Upper lobe of left lung (tissue), 6 donors: ENCODE measurements around the gene TRIM58. TPM values are rescaled to one million over a fixed set of nuclear protein-coding genes. Genes with fewer than 3 reads are reported as not detected.
A peak's percentile ranks its signal among the peaks of the same experiment; 100 is the strongest.

Experiments used
- ATAC-seq, 2 donors: fragments of 200-7000 bp; cut with Tn5 transposase; one replicate each; pipeline ENCODE4 v1.9.1; 2022; ENCODE audit warnings: mild to moderate bottlenecking in 2 of 2, moderate library complexity in 2 of 2; ENCODE audit not compliant: low FRiP score in 2 of 2
- DNase-seq, 2 donors: peaks; one replicate each; pipeline ENCODE4 v3.0.0-alpha.2; 2019 to 2020
- H3K27ac ChIP-seq, 4 donors: fragments of 200-600 bp; sonication (generic); one replicate each; pipeline ENCODE4 v1.5.1; 2016 to 2019
- H3K27me3 ChIP-seq, 4 donors: fragments of 200-600 bp; sonication (generic); one replicate each; pipeline ENCODE4 v1.5.1; 2017 to 2019
- H3K36me3 ChIP-seq, 4 donors: fragments of 200-600 bp; sonication (generic); one replicate each; pipeline ENCODE4 v1.5.1; 2016 to 2019
- H3K4me1 ChIP-seq, 4 donors: fragments of 200-600 bp; sonication (generic); one replicate each; pipeline ENCODE4 v1.5.1; 2018 to 2019
- H3K4me3 ChIP-seq, 4 donors: fragments of 200-600 bp; sonication (generic); one replicate each; pipeline ENCODE4 v1.5.1; 2017 to 2019; ENCODE audit warnings: mild to moderate bottlenecking in 2 of 4, moderate library complexity in 1 of 4
- H3K9me3 ChIP-seq, 4 donors: fragments of 200-600 bp; sonication (generic); one replicate each; pipeline ENCODE4 v1.5.1; 2018 to 2019
- CTCF ChIP-seq, 6 experiments: fragments of 450-650 bp in 4 of 6; fragments of 200-600 bp in 2 of 6; sonication (generic) in 2 of 6; IDR thresholded peaks; one replicate each; pipeline ENCODE4 v1.5.1; 2016 to 2019; ENCODE audit warnings: antibody characterized with exemption in 6 of 6
- EP300 ChIP-seq, 4 donors: sonication (generic); formaldehyde crosslinking; IDR thresholded peaks; one replicate each; pipeline ENCODE4 v1.5.1; 2017; ENCODE audit warnings: antibody characterized with exemption in 4 of 4, control low read depth in 2 of 4
- POLR2A ChIP-seq, 4 donors: fragments of 450-650 bp; IDR thresholded peaks; one replicate each; pipeline ENCODE4 v1.5.1; 2016 to 2017; ENCODE audit warnings: antibody characterized with exemption in 4 of 4, mild to moderate bottlenecking in 2 of 4
- POLR2AphosphoS5 ChIP-seq, 2 donors: sonication (generic); formaldehyde crosslinking; IDR thresholded peaks; one replicate each; pipeline ENCODE4 v1.5.1; 2017; ENCODE audit warnings: antibody characterized with exemption in 2 of 2
- WGBS, 2 donors: methylation state at CpG; one replicate each; pipeline ENCODE4 v1.1.5; 2017 to 2018; 5-methylcytosine and 5-hydroxymethylcytosine counted together
- total RNA-seq, 6 donors: library from RNA; depleted of rRNA in 4 of 6; stranded (reverse); fragments of >200 nt in 4 of 6; gene quantifications; one replicate each; pipeline versions ENCODE4 v1.1.0 to v1.2.1, GENCODE V29; 2016 to 2021
- donor health status: DM: no; HTN: no; CAD: no; lungs with moderate emphysema.
- donor health status: DM: no; HTN: yes; CAD: no; lungs with severe emphysema.

Gene TRIM58
- total RNA-seq, result 10 to 100 TPM in 1 of 6 donors, 1 to 10 TPM in 5; 1.0 to 15.1 (median 4.6) TPM

GRCh38 chr1:247857069-247857984, at the start of gene TRIM58:
Gene TRIM58, plus strand, starts transcription at chr1:247857187. Its CDS starts 60 bp downstream, at chr1:247857247.
- Histone ChIP-seq H3K4me3 (peak within 1 kb of the TSS; percentile 36 to 49 (median 45)), H3K27ac (peak within 1 kb of the TSS in 1 of 4 donors; percentile 45), H3K27me3 (peaks cover 0 to 15% (median 5%) of the 10 kb centered on the region in 4 donors), H3K4me1 (peaks cover 0 to 16% (median 5%) of the 10 kb centered on the region in 4 donors), H3K9me3 (no peaks in the 10 kb centered on the region), H3K36me3 (peaks cover 0 to 4% (median 0%) of the 10 kb centered on the region in 4 donors)
- TF ChIP-seq POLR2AphosphoS5 (IDR thresholded peaks at IDR 0.05), result no peak
- peak in 2 of 6 experiments; percentile 27 to 61 for TF ChIP-seq CTCF (IDR thresholded peaks at IDR 0.05)
- 2 to 3% methylated on average over 17 to 21 of the region's 109 CpGs for WGBS, 2 donors
- ATAC-seq, result peak in 1 of 2 donors; percentile 57
- DNase-seq, result peak in 1 of 2 donors; percentile 86

GRCh38 chr1:247812637-247813036, 44.4 kb upstream of the TRIM58 start:
- no peaks in the 10 kb centered on the region for H3K4me1 ChIP-seq
- WGBS, 2 donors, result 45 to 54% methylated on average over 2 of the region's 2 CpGs

GRCh38 chr1:247822060-247822459, 34.9 kb upstream of the TRIM58 start:
- no peaks in the 10 kb centered on the region for H3K4me1 ChIP-seq
- no peaks in the 10 kb centered on the region for H3K9me3 ChIP-seq
- H3K36me3 ChIP-seq, result no peaks in the 10 kb centered on the region
- H3K4me3 ChIP-seq, result no peak overlapping the region
- H3K27ac ChIP-seq, result no peak overlapping the region
- no peak for ATAC-seq
- TF ChIP-seq EP300 (IDR thresholded peaks at IDR 0.05), result no peak
- H3K27me3 ChIP-seq, result no peaks in the 10 kb centered on the region
- 42 to 47% methylated on average over 2 of the region's 2 CpGs for WGBS, 2 donors
- DNase-seq, result no peak

More at GRCh38 chr1:247812637-247813036, 44.4 kb upstream of the TRIM58 start:
- no peaks in the 10 kb centered on the region for H3K27me3 ChIP-seq
- DNase-seq, result no peak
- no peaks in the 10 kb centered on the region for H3K36me3 ChIP-seq
- ATAC-seq, result no peak
- H3K9me3 ChIP-seq, result no peaks in the 10 kb centered on the region
- no peak for TF ChIP-seq POLR2A (IDR thresholded peaks at IDR 0.05)
- TF ChIP-seq EP300 (IDR thresholded peaks at IDR 0.05), result no peak
- no peak for TF ChIP-seq CTCF (IDR thresholded peaks at IDR 0.05)
- no peak for TF ChIP-seq POLR2AphosphoS5 (IDR thresholded peaks at IDR 0.05)
- H3K4me3 ChIP-seq, result no peak overlapping the region
- H3K27ac ChIP-seq, result no peak overlapping the region

GRCh38 chr1:247824023-247824422, 33.0 kb upstream of the TRIM58 start, which contains the start of gene OR14A16:
Gene OR14A16, minus strand, starts transcription at chr1:247824119. Its CDS starts 8,390 bp downstream, at chr1:247815729.
- WGBS, 2 donors, result 51 to 60% methylated on average over 6 of the region's 6 CpGs

More at GRCh38 chr1:247824023-247824422, 33.0 kb upstream of the TRIM58 start, which contains the start of gene OR14A16:
- no peak for ATAC-seq
- H3K4me1 ChIP-seq, result no peaks in the 10 kb centered on the region
- H3K4me3 ChIP-seq, result no peak within 1 kb of the TSS
- H3K27me3 ChIP-seq, result no peaks in the 10 kb centered on the region
- no peaks in the 10 kb centered on the region for H3K9me3 ChIP-seq
- H3K27ac ChIP-seq, result no peak within 1 kb of the TSS
- TF ChIP-seq EP300 (IDR thresholded peaks at IDR 0.05) (no peak), POLR2AphosphoS5 (IDR thresholded peaks at IDR 0.05) (no peak), POLR2A (IDR thresholded peaks at IDR 0.05) (no peak), CTCF (IDR thresholded peaks at IDR 0.05) (no peak)
- no peaks in the 10 kb centered on the region for H3K36me3 ChIP-seq
- DNase-seq, result no peak
